GM12892 (cell line): ENCODE data around the gene TCF4.

Experiments
- DNase-seq: peaks from one replicate; pipeline ENCODE4 v3.0.0; 2011; ENCODE audit not compliant: insufficient read length
- FAIRE-seq: peaks from 2 replicates; lab custom pipeline; 2011; peaks lifted over from hg19 to GRCh38; lab: Jason Lieb, UNC
- POLR2A ChIP-seq: IDR thresholded peaks from 2 replicates; pipeline ENCODE4 v1.6.1; 2011; ENCODE audit warnings: low read depth, low read length, control low read depth
- POLR2AphosphoS5 ChIP-seq: IDR thresholded peaks from 2 replicates; pipeline ENCODE4 v1.6.1; 2011; ENCODE audit warnings: low read depth, low read length, control low read depth
- TAF1 ChIP-seq: IDR thresholded peaks from 2 replicates; pipeline ENCODE4 v1.6.1; 2011; ENCODE audit warnings: low read depth, mild to moderate bottlenecking, control low read depth, low read length, borderline replicate concordance

TCF4 gene

GRCh38 chr18:55442561-55442960 lies 145.4 kb downstream of the TCF4 start:
- no peak for FAIRE-seq
- no peak for DNase-seq
- TF ChIP-seq TAF1: no peak

GRCh38 chr18:55440988-55441387 lies 147.0 kb downstream of the TCF4 start:
- TF ChIP-seq POLR2AphosphoS5 (no peak), POLR2A (no peak), TAF1 (no peak)
- FAIRE-seq (no peak), DNase-seq (no peak)

GRCh38 chr18:55439056-55439455 lies 148.9 kb downstream of the TCF4 start:
- TF ChIP-seq TAF1: no peak
- no peak for TF ChIP-seq POLR2A
- no peak for TF ChIP-seq POLR2AphosphoS5
- FAIRE-seq (no peak), DNase-seq (no peak)

GRCh38 chr18:55435592-55435991 lies 152.4 kb downstream of the TCF4 start:
- TF ChIP-seq POLR2AphosphoS5: no peak
- no peak for TF ChIP-seq POLR2A
- no peak for TF ChIP-seq TAF1
- DNase-seq: no peak
- FAIRE-seq: no peak

GRCh38 chr18:55433648-55434047 lies 154.3 kb downstream of the TCF4 start:
- DNase-seq (no peak), FAIRE-seq (no peak)
- no peak for TF ChIP-seq TAF1
- no peak for TF ChIP-seq POLR2AphosphoS5
- TF ChIP-seq POLR2A: no peak

- no peak for DNase-seq
- no peak for FAIRE-seq
- TF ChIP-seq POLR2AphosphoS5 (no peak), POLR2A (no peak), TAF1 (no peak)
These were observed 154.9 kb downstream of the TCF4 start for GRCh38 chr18:55433140-55433539.

GRCh38 chr18:55432307-55433040 lies 155.5 kb downstream of the TCF4 start:
- FAIRE-seq (no peak), DNase-seq (no peak)
- TF ChIP-seq POLR2AphosphoS5: no peak
- no peak for TF ChIP-seq TAF1
- TF ChIP-seq POLR2A: no peak

- no peak for FAIRE-seq
- no peak for DNase-seq
- TF ChIP-seq POLR2A: no peak
- TF ChIP-seq TAF1: no peak
- TF ChIP-seq POLR2AphosphoS5: no peak
These were observed 158.0 kb downstream of the TCF4 start for GRCh38 chr18:55430026-55430425.

GRCh38 chr18:55427951-55428350 lies 160.0 kb downstream of the TCF4 start:
- no peak for TF ChIP-seq POLR2AphosphoS5
- TF ChIP-seq TAF1: no peak
- no peak for TF ChIP-seq POLR2A
- DNase-seq: no peak

GRCh38 chr18:55425698-55426097 lies 162.3 kb downstream of the TCF4 start:
- TF ChIP-seq TAF1: no peak
- no peak for TF ChIP-seq POLR2AphosphoS5
- no peak for TF ChIP-seq POLR2A
- DNase-seq: no peak
- no peak for FAIRE-seq

More at GRCh38 chr18:55427951-55428350, 160.0 kb downstream of the TCF4 start:
- no peak for FAIRE-seq

GRCh38 chr18:55422456-55423180 lies 165.4 kb downstream of the TCF4 start:
- FAIRE-seq (no peak), DNase-seq (no peak)
- TF ChIP-seq POLR2A: no peak
- no peak for TF ChIP-seq POLR2AphosphoS5
- TF ChIP-seq TAF1: no peak

GRCh38 chr18:55421615-55422419 lies 166.2 kb downstream of the TCF4 start:
- TF ChIP-seq TAF1 (no peak), POLR2AphosphoS5 (no peak), POLR2A (no peak)
- DNase-seq (no peak), FAIRE-seq (no peak)
